NCI-H2196 treated with DMSO at 0.1 percent for 48 hours (cell line): ENCODE measurements around the gene SRSF6.
"Not testable (repeated sequence)": the region's sequence is repeated elsewhere in the genome, so short reads cannot be mapped to it uniquely, and the experiment has no call there.

Experiments used
- DNase-seq: peaks from one replicate; lab custom pipeline; 2025; ENCODE audit not compliant: unreplicated experiment; lab: John Stamatoyannopoulos, UW

SRSF6 gene

DNA sequence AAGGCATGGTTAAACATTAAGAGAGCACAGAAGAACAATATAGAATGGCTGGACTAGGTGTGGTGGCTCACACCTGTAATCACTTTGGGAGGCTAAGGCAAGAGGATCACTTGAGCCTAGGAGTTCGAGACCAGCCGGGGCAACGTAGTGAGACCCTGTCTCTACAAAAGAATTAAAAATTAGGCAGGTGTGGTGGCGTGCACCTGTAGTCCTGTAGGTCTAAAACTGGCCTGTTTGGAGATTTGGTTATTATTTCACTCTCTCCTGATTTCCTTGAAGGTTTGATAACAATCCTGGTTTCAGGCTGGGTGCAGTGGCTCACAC is 15.6 kb downstream of the SRSF6 start:
- no peak for DNase-seq

DNA sequence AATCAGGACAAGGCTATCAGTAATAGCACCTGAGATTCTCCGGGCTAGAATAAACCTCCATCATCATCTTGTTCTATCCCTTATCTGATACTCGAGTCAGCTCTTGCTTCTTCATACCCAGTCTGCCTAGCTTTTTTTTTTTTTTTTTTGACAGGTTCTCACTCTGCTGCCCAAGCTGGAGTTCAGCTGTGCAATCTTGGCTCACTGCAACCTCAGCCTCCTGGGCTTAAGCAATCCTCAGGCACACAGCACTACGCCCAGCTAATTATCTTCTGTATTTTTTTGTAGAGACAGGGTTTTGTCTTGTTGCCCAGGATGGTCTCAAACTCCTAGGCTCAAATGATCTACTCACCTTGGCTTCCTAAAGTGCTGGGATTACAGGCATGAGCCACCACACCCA is 19.5 kb downstream of the SRSF6 start:
- no peak for DNase-seq

DNA sequence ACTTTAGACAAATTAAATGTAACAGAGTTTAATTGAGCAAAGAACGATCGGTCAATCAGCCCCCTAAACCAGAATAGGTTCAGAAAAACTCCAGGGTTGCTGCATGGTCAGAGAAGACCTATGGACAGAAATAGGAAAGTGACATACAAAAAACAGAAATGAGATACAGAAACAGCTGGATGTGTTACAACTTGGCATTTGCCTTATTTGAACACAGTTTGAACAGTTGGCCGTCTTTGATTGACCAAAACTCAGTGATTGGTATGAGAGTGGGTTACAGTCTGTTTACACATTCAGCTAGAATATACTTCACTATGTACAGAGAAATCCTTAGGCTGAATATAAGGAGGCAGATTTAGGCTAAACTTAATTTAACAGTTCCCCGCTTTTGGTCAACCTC is 19.9 kb downstream of the SRSF6 start:
- no peak for DNase-seq

DNA sequence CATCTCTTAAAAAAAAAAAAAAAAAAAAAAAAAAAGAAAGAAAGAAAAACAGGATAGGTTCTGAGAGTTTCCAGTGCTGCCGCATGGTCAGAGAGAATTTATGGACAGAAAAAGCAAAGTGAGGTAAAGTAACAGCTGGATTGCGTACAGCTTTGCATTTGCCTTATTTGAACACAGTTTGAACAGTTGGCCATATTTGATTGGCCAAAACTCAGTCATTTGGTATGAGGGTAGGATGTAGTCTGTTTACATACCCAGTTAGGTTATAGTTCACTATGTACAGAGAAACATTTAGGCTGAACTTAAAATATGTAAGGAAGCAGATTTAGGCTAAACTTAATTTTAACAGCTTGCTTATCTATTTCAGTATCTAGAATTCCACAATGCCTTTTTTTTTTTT is 32.3 kb downstream of the SRSF6 start:
- DNase-seq, result no peak

DNA sequence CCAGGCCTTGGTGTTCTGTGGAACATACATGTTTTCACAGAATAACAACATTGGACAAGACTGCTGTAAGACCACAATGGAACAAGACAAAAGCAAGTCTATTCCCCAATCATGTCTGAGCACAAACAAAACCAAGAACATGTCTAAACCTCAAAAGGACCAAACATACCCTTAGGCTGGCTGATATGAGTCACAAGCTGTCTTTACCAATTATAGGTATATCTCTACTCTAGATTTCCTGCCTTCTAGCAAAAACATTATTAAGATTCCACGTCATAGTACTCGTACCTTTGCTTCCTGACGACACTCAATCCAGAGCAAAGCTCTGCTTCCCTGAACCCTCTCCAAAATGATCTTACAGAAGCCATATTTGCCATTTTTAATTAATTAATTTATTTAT is 34.4 kb downstream of the SRSF6 start:
- no peak for DNase-seq

DNA sequence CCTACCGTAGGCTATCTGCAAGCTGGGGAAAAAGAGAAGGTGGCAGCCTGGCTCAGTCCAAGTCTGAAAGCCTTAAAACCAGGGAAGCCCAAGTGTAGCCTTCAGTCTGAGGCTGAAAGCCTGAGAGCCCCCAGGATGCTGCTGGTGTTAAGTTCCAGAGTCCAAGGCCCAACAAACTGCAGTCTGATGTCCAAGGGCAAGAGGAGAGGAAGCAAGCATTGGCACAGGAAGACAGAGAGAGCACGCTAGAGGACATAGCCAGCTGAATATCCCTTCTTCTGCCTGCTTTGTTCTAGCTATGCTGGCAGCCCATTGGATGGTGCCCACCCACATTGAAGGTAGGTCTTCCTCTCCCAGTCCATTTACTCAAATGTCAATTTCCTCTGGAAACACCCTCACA is 37.7 kb downstream of the SRSF6 start:
- no peak for DNase-seq

DNA sequence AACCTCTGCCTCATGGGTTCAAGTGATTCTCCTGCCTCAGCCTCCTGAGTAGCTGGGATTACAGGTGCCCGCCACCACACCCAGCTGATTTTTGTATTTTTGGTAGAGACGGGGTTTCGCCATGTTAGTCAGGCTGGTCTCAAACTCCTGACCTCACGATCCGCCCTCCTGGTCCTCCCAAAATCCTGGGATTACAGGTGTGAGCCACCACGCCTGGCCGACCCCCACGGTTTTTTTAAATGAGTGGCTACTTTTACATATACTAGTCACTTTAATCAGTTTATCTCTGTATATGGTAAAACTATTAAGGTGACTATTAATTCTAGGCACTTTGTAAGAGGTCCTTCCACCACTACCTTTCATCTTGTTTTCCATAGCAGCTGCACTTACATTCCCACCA is 44.3 kb downstream of the SRSF6 start:
- DNase-seq, result not testable (repeated sequence)

DNA sequence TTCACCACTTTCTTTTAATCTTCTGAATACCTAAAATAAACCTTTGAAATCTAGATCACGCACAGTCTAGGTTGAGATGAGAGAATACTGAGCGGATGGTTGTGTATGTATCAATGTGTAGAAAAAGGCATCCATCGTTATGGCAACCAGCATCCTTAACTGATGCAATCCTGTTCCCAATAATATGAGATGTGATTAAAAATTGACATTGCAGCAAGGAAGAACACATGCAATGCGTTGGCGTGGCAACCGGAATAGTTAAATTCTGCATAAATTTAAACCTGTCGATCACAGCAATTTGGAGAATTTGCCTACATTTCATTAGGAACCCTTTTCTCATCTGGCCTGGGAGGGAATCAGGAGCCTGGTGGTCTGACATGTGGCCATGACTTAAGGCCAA is 48.5 kb downstream of the SRSF6 start:
- no peak for DNase-seq

DNA sequence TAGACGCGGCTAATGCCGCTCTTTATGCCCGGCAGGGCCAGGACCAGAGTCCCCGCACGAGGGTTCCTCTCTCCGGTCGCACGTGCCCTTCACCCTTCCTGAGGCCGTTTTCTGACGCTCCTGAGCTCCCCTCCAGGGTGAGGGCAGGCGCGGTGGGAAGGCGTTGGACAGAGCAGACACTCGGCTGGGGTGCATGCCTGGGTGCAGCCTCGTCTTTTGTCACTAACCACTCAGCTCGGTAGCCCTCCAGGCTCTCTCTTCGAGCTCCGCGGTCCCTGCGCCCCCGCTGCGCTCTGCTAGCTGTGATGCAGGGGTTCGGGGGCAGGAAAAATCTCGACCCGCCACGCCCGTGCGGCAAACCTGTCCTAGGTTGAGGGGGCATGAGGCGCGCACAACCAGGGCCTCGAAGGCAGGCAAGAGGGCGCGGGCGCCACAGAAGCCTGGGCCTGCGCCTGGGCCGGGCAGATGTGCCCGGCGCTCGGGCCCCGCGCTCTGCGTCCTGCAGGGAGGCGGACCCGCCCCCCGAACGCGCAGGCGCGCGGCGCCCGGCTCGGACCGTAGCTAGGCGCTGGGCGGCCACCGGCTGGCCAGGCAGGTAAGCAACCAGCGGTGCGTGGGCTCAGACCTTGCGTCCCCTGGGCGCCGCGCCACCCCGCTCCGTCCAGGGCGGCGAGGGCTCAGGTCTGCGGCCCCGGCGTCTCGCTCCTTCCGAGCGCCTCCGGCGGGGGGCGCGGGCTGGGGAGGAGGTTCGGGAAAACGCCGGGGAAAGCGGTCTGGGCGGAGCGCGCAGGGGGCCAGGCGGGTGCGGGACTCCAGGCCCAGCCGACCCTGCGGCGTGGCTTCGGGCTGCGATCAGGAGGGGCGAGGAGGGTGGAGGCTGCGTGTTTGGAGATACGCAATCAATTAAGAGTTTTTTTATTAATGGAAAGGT is 49.7 kb downstream of the SRSF6 start, which contains the start of gene L3MBTL1:
Gene L3MBTL1, plus strand, starts transcription at position 548 of the 931 bp plus-strand sequence. CDS start 5,807 bp downstream, outside the sequence.
- peak; percentile 20 for DNase-seq

DNA sequence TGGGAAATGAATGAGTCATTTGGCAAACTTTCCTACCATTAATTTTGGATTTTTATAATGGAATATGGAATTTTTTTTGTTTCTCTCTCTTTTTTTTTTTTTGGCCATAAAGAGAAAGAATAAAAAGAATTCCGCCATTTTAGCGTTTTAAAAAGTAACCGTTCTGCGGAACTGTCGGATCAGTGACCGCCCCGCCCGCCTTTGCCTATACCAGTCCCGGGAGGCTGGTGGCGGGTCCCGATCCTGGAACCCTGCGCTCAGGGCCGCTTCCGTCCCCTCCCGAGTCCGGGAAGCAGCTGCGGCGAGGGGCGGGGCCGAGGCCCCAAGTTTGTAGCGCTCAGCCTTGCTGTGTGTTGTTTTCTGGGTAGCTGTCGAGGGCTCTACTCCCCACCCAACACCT is 50.4 kb downstream of the SRSF6 start:
- DNase-seq, result no peak

DNA sequence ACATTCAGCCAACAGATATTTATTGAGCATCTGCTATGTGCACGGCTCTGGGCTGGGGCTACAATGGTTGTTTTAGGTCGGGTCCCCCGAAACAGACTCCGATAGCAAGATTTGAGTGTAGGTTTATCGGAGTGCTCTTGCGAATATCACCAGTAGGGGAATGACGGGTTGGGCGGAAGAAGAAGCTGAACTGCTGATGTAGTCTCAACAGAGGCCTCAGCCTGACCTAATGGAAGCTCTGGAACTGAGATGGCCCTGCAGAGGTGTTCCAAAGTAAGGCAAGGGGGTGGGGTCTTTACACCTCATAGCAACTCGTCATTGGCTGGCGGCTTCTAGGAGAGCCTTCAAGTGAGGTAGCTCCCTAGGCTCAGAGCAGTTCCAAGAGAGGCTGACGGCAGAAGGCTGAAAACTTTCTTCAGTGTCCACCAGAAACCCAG is 50.9 kb downstream of the SRSF6 start:
- DNase-seq, result no peak

DNA sequence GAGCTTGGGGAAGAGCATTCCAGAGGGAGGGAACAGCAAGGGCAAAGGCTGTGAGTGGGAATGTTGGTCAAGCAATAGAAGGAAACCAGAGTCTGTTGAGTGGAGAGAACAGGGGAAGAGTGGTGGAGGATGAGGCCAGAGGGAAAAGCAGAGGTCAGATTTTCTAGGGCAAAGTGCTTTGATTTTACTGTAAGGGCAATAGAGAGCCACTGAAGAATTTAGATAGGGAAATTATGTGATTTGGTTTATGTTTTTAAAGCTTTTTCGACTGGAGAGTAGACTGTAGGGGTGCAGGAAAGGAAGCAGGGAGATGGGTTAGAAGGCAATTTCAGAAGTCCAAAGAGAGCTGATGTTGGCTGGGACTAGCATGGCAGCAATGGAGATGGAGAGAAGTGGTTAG is 54.2 kb downstream of the SRSF6 start:
- no peak for DNase-seq

DNA sequence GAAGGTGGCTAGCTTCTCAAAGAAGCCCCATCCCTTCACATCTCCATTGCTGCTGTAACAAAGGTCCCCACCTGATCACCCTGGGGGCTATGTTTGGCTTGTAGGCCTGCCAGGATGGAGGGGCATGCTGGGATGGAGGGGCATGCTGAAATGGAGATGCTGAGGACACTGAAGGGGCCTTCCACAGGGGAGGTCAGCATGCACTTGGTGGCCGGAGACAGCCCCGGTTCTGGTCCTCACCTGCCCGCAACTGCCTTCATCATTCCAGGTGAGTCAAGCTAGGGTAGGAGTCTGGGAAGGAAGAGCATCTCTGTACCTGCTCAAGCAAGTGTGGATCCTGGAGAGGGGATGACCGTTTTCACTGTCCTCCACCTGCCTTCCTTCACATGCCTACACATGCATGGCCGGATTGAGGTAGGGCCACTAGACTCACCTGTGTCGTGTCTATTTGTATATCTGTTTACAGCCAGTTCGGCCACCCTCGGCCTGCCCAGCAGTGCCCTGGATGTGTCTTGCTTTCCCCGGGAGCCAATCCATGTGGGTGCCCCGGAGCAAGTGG is 55.8 kb downstream of the SRSF6 start:
- no peak for DNase-seq
